H1 (cell line): ENCODE measurements around the gene TEX29. TPM values are rescaled to one million over a fixed set of nuclear protein-coding genes. Genes with fewer than 3 reads are reported as not detected.

Source experiments
- CTCF ChIA-PET: fragments of 300-600 bp; sonication (Branson Sonifier 250); formaldehyde crosslinking; loops from one replicate; lab custom pipeline; 2021; ENCODE audit not compliant: partially characterized antibody; lab: Charles Lee
- POLR2A ChIA-PET: fragments of 300-600 bp; sonication (Branson Sonifier 250); formaldehyde crosslinking; loops from one replicate; lab custom pipeline; 2021; ENCODE audit warnings: inconsistent platforms; ENCODE audit not compliant: partially characterized antibody; lab: Charles Lee
- DNase-seq, 2 experiments: peaks; one replicate each; pipeline versions ENCODE4 v3.0.0 to v3.0.0-alpha.2; 2010 to 2022; ENCODE audit warnings: low spot score in 2 of 2, low read depth in 1 of 2, mixed read lengths in 1 of 2
- FAIRE-seq: peaks from 2 replicates; lab custom pipeline; 2011; peaks lifted over from hg19 to GRCh38; lab: Jason Lieb, UNC
- H2AFZ ChIP-seq: 2 replicates; pipeline ENCODE4 v1.8.1; 2012; ENCODE audit warnings: low read length, inconsistent platforms
- H2AK5ac ChIP-seq: 2 replicates; pipeline ENCODE4 v1.6.1; 2013; ENCODE audit warnings: low read depth, low read length
- H2BK120ac ChIP-seq: replicated peaks from 2 replicates; pipeline ENCODE3; 2013; ENCODE audit warnings: low read depth, low read length, inconsistent platforms
- H2BK12ac ChIP-seq: 2 replicates; pipeline ENCODE4 v1.6.1; 2013; ENCODE audit warnings: low read depth, low read length
- H2BK15ac ChIP-seq: 2 replicates; pipeline ENCODE4 v1.6.1; 2013; ENCODE audit warnings: low read length
- H2BK20ac ChIP-seq: 2 replicates; pipeline ENCODE4 v1.6.1; 2013; ENCODE audit warnings: low read length
- H2BK5ac ChIP-seq: 2 replicates; pipeline ENCODE4 v1.6.1; 2013; ENCODE audit warnings: low read depth, low read length
- H3K14ac ChIP-seq: 2 replicates; pipeline ENCODE4 v1.6.1; 2013; ENCODE audit warnings: inconsistent platforms; ENCODE audit not compliant: insufficient read length
- H3K18ac ChIP-seq: 2 replicates; pipeline ENCODE4 v1.6.1; 2013; ENCODE audit warnings: low read length; ENCODE audit errors: extremely low read depth
- H3K23ac ChIP-seq: 2 replicates; pipeline ENCODE4 v1.6.1; 2013; ENCODE audit warnings: inconsistent platforms; ENCODE audit not compliant: insufficient read length
- H3K23me2 ChIP-seq: 2 replicates; pipeline ENCODE4 v1.6.1; 2013; ENCODE audit warnings: low read depth, low read length
- H3K27ac ChIP-seq: 2 replicates; pipeline ENCODE4 v1.6.1; 2011; ENCODE audit warnings: low read depth, low read length, inconsistent platforms
- H3K27me3 ChIP-seq, 4 experiments: replicated peaks in 1 of 4; 1 replicate in 1 of 4; 2 replicates in 3 of 4; pipeline versions ENCODE4 v1.6.1 to v1.8.1; 2011 to 2013; ENCODE audit warnings: low read length in 3 of 4, mild to moderate bottlenecking in 3 of 4, inconsistent platforms in 2 of 4, mixed read lengths in 2 of 4, moderate library complexity in 1 of 4; ENCODE audit not compliant: control insufficient read depth in 3 of 4, insufficient read depth in 3 of 4; ENCODE audit errors: extremely low read depth in 1 of 4
- H3K36me3 ChIP-seq, 4 experiments: 2 replicates each; pipeline versions ENCODE4 v1.6.1 to v1.8.1; 2011 to 2013; ENCODE audit warnings: mild to moderate bottlenecking in 4 of 4, low read length in 3 of 4, moderate library complexity in 2 of 4, control low read depth in 1 of 4, inconsistent platforms in 1 of 4; ENCODE audit not compliant: insufficient read depth in 4 of 4, control insufficient read depth in 2 of 4
- H3K4ac ChIP-seq: replicated peaks from 2 replicates; pipeline ENCODE3; 2013; ENCODE audit warnings: low read length, low read depth, mixed read lengths, inconsistent platforms; ENCODE audit not compliant: insufficient read length
- H3K4me1 ChIP-seq, 4 experiments: replicated peaks in 1 of 4; 1 replicate in 1 of 4; 2 replicates in 3 of 4; pipeline versions ENCODE4 v1.6.1 to v1.8.1; 2011 to 2013; ENCODE audit warnings: low read length in 3 of 4, inconsistent platforms in 2 of 4, mixed read lengths in 1 of 4; ENCODE audit not compliant: insufficient read depth in 4 of 4, control insufficient read depth in 3 of 4
- H3K4me2 ChIP-seq, 2 experiments: 2 replicates each; pipeline versions ENCODE4 v1.6.1 to v1.8.1; 2011 to 2013; ENCODE audit warnings: low read depth in 2 of 2, low read length in 2 of 2, control low read depth in 1 of 2, inconsistent platforms in 1 of 2, mild to moderate bottlenecking in 1 of 2; ENCODE audit not compliant: insufficient read depth in 1 of 2
- H3K4me3 ChIP-seq, 4 experiments: fragments of 200-600, 300-600 bp in 1 of 4; sonication (generic), shearing (Covaris generic), sonication (Bioruptor Twin) in 1 of 4; 2 replicates each; pipeline versions ENCODE4 v1.5.1 to v1.8.1; 2011 to 2016; ENCODE audit warnings: low read length in 4 of 4, low read depth in 3 of 4, control low read depth in 2 of 4, inconsistent platforms in 2 of 4, mild to moderate bottlenecking in 2 of 4, mixed read lengths in 1 of 4, moderate library complexity in 1 of 4; ENCODE audit not compliant: insufficient read depth in 2 of 4; ENCODE audit errors: extremely low read depth in 1 of 4
- H3K56ac ChIP-seq: replicated peaks from 2 replicates; pipeline ENCODE3; 2013; ENCODE audit warnings: low read depth, mild to moderate bottlenecking, mixed read lengths, low read length, inconsistent platforms; ENCODE audit not compliant: insufficient read length
- H3K79me1 ChIP-seq: 2 replicates; pipeline ENCODE4 v1.6.1; 2013; ENCODE audit warnings: low read depth, low read length, control low read depth
- H3K79me2 ChIP-seq, 2 experiments: 2 replicates each; pipeline versions ENCODE4 v1.6.1 to v1.8.1; 2012 to 2013; ENCODE audit warnings: low read length in 2 of 2, mild to moderate bottlenecking in 2 of 2, inconsistent platforms in 1 of 2; ENCODE audit not compliant: insufficient read depth in 2 of 2, control insufficient read depth in 1 of 2
- H3K9ac ChIP-seq, 4 experiments: replicated peaks in 1 of 4; 1 replicate in 1 of 4; 2 replicates in 3 of 4; pipeline versions ENCODE4 v1.6.1 to v1.8.1; 2011 to 2013; ENCODE audit warnings: low read depth in 3 of 4, low read length in 3 of 4, control low read depth in 2 of 4, mild to moderate bottlenecking in 2 of 4, moderate library complexity in 2 of 4, inconsistent platforms in 1 of 4; ENCODE audit errors: extremely low read depth in 1 of 4
- H3K9me3 ChIP-seq, 2 experiments: 2 replicates each; pipeline versions ENCODE4 v1.6.1 to v1.8.1; 2012 to 2013; ENCODE audit warnings: mild to moderate bottlenecking in 2 of 2, moderate library complexity in 2 of 2, control low read depth in 1 of 2, inconsistent platforms in 1 of 2, low read depth in 1 of 2, low read length in 1 of 2, mixed read lengths in 1 of 2; ENCODE audit not compliant: insufficient read depth in 2 of 2
- H4K20me1 ChIP-seq, 2 experiments: replicated peaks in 1 of 2; 2 replicates each; pipeline versions ENCODE3 to v1.8.1; 2011 to 2013; ENCODE audit warnings: inconsistent platforms in 2 of 2, low read length in 2 of 2, mild to moderate bottlenecking in 1 of 2; ENCODE audit not compliant: insufficient read depth in 2 of 2, control insufficient read depth in 1 of 2
- H4K5ac ChIP-seq: 2 replicates; pipeline ENCODE4 v1.6.1; 2013; ENCODE audit warnings: low read length, low read depth, mixed read lengths, inconsistent platforms; ENCODE audit not compliant: insufficient read length
- H4K8ac ChIP-seq: 2 replicates; pipeline ENCODE4 v1.8.0; 2013; ENCODE audit warnings: mild to moderate bottlenecking, moderate library complexity, low read length, inconsistent platforms; ENCODE audit not compliant: insufficient read depth; ENCODE audit errors: extremely low read depth
- H4K91ac ChIP-seq: replicated peaks from 2 replicates; pipeline ENCODE3; 2013; ENCODE audit warnings: low read length, mixed read lengths, inconsistent platforms; ENCODE audit not compliant: insufficient read length
- RAD21 ChIP-seq, 2 experiments: IDR thresholded peaks in 1 of 2; conservative IDR thresholded peaks in 1 of 2; 2 replicates each; pipeline ENCODE4 v1.6.1; 2011; ENCODE audit warnings: low read depth in 2 of 2, low read length in 2 of 2, improper control_type of control experiment in 1 of 2, inconsistent platforms in 1 of 2, mild to moderate bottlenecking in 1 of 2, moderate library complexity in 1 of 2
- SRF ChIP-seq: IDR thresholded peaks from 2 replicates; pipeline ENCODE4 v1.6.1; 2011; ENCODE audit warnings: mild to moderate bottlenecking, low read depth, low read length, moderate library complexity
- WGBS, 2 experiments: shearing (Covaris generic) in 1 of 2; methylation state at CpG; one replicate each; pipeline versions ENCODE4 v1.1.6 to v1.1.7; 2013 to 2015; ENCODE audit warnings: low lambda C conversion rate in 2 of 2, mixed read lengths in 2 of 2, inconsistent platforms in 1 of 2, low coverage in 1 of 2, missing lambda C conversion rate in 1 of 2; ENCODE audit not compliant: insufficient replicate concordance in 2 of 2, insufficient coverage in 1 of 2, insufficient read length in 1 of 2; ENCODE audit errors: extremely low coverage in 1 of 2, missing lambda C conversion rate in 1 of 2; 5-methylcytosine and 5-hydroxymethylcytosine counted together
- polyA plus RNA-seq, 7 experiments: library from polyadenylated mRNA; depleted of rRNA in 3 of 7; stranded (reverse) in 5 of 7; unstranded in 2 of 7; fragments of >200 nt in 5 of 7; fragments of 200-250 nt in 2 of 7; gene quantifications; 1 replicate in 5 of 7; 2 replicates in 1 of 7; 4 replicates in 1 of 7; pipeline versions ENCODE4 v1.2.1 to v1.2.3, GENCODE V29; 2011 to 2013; ENCODE audit warnings: missing spikeins in 2 of 7, mixed read lengths in 2 of 7
- total RNA-seq: library from RNA; stranded (reverse); fragmentation: NEBNext Ultra II Directional; extraction: Animal tissue kit (Norgen Biotek cat#: 25700); gene quantifications from 2 replicates; pipeline ENCODE4 v1.2.1, GENCODE V29; 2021
- TF ChIP-seq, protein P1 (sequence below): IDR thresholded peaks from 2 replicates; pipeline ENCODE4 v1.6.1; 2012; ENCODE audit warnings: inconsistent platforms

TEX29 gene
- total and polyA plus RNA-seq, 2 of the 8 experiments (the other 6 are each of a cell fraction or from before 2014, with no cell fraction given), result 0.08 TPM; not detected in 1

GRCh38 chr13:111384441-111385182 lies 64.2 kb downstream of the TEX29 start:
- no peaks in the 10 kb centered on the region for H3K36me3 ChIP-seq
- H3K23me2 ChIP-seq, result 0 out of 2 replicates have a peak, but pooled peaks cover 5% of the 10 kb centered on the region
- no peak overlapping the region for H2AK5ac ChIP-seq
- no peak overlapping the region for H3K27ac ChIP-seq
- H2BK5ac ChIP-seq, result no peak overlapping the region
- ChIA-PET CTCF (interaction anchor here (1.0 to 1.3 kb wide), 2 partner anchors 25 to 50 kb away, joined by 3 read pairs; no protein-coding TSS in a partner anchor), POLR2A (no interaction called here)
- no peak overlapping the region for H3K23ac ChIP-seq
- H3K9me3 ChIP-seq, result peaks cover 3 to 9% of the 10 kb centered on the region in 2 experiments; a peak in 2 of 4 replicates
- H3K4ac ChIP-seq, result no peak overlapping the region
- H3K4me3 ChIP-seq, result no peak overlapping the region
- H4K20me1 ChIP-seq, result peaks cover 0 to 3% of the 10 kb centered on the region in 2 experiments
- no peak overlapping the region for H3K4me2 ChIP-seq
- H4K8ac ChIP-seq, result no peak overlapping the region
- peaks cover 3% of the 10 kb centered on the region; the same call in 1 of the 2 replicates for H3K79me1 ChIP-seq
- no peak overlapping the region for H4K5ac ChIP-seq
- 90% methylated on average over 11 of the region's 11 CpGs; no CpG with 5 or more reads in 1 of the 2 experiments for WGBS, 2 experiments
- H2BK12ac ChIP-seq, result peak overlapping the region; percentile 13; the same call in 1 of the 2 replicates
- FAIRE-seq (no peak), DNase-seq (no peak)
- no peak overlapping the region for H2AFZ ChIP-seq
- no peaks in the 10 kb centered on the region for H3K27me3 ChIP-seq
- no peak overlapping the region for H2BK15ac ChIP-seq
- no peak overlapping the region for H3K18ac ChIP-seq
- no peaks in the 10 kb centered on the region; a peak in 1 of 7 replicates for H3K4me1 ChIP-seq
- H2BK20ac ChIP-seq, result no peak overlapping the region; the same call in 1 of the 2 replicates
- H3K79me2 ChIP-seq, result no peaks in the 10 kb centered on the region
- H4K91ac ChIP-seq, result no peak overlapping the region
- H3K14ac ChIP-seq, result no peak overlapping the region
- H3K9ac ChIP-seq, result no peak overlapping the region
- no peak overlapping the region for H2BK120ac ChIP-seq
- no peak overlapping the region for H3K56ac ChIP-seq
- TF ChIP-seq SRF (no peak), RAD21 (IDR thresholded peaks at IDR 0.05 in 1 of 2, conservative IDR thresholded peaks at IDR 0.05 in 1 of 2; ENCODE audit: low read depth in 2 of 2, low read length in 2 of 2) (no peak)
- TF ChIP-seq, protein P1, sequence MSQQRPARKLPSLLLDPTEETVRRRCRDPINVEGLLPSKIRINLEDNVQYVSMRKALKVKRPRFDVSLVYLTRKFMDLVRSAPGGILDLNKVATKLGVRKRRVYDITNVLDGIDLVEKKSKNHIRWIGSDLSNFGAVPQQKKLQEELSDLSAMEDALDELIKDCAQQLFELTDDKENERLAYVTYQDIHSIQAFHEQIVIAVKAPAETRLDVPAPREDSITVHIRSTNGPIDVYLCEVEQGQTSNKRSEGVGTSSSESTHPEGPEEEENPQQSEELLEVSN, result no peak
